Mesenchymal stem cell (in vitro differentiated cells and primary cell): ENCODE results near the gene KRTAP4-2.
"Not testable (repeated sequence)": the region's sequence is repeated elsewhere in the genome, so short reads cannot be mapped to it uniquely, and the experiment has no call there.

Source experiments
- DNase-seq: peaks from one replicate; pipeline ENCODE4 v3.0.0-alpha.2; 2013
- H2AFZ ChIP-seq: one replicate; pipeline ENCODE4 v1.6.1; 2013; ENCODE audit warnings: low read depth, mild to moderate bottlenecking, control low read depth, inconsistent platforms, low read length, moderate library complexity
- H2AK5ac ChIP-seq: 2 replicates; pipeline ENCODE4 v1.6.1; 2013; ENCODE audit warnings: low read length, moderate library complexity, mild to moderate bottlenecking, inconsistent platforms; ENCODE audit not compliant: severe bottlenecking
- H2BK120ac ChIP-seq: one replicate; pipeline ENCODE4 v1.6.1; 2013; ENCODE audit warnings: low read depth, mild to moderate bottlenecking, inconsistent platforms, low read length, moderate library complexity
- H2BK12ac ChIP-seq, 2 experiments: one replicate each; pipeline ENCODE4 v1.6.1; 2013; ENCODE audit warnings: inconsistent platforms in 2 of 2, low read length in 2 of 2, mild to moderate bottlenecking in 2 of 2, moderate library complexity in 2 of 2, control low read depth in 1 of 2
- H2BK15ac ChIP-seq: one replicate; pipeline ENCODE4 v1.6.1; 2013; ENCODE audit warnings: mild to moderate bottlenecking, low read depth, inconsistent platforms; ENCODE audit not compliant: poor library complexity, severe bottlenecking
- H2BK5ac ChIP-seq: 2 replicates; pipeline ENCODE4 v1.6.1; 2013; ENCODE audit warnings: low read depth, mild to moderate bottlenecking, low read length, control low read depth, inconsistent platforms; ENCODE audit not compliant: poor library complexity, severe bottlenecking
- H3K14ac ChIP-seq, 2 experiments: one replicate each; pipeline ENCODE4 v1.6.1; 2013; ENCODE audit warnings: inconsistent platforms in 2 of 2, low read length in 2 of 2, control low read depth in 1 of 2, mild to moderate bottlenecking in 1 of 2, moderate library complexity in 1 of 2
- H3K18ac ChIP-seq, 2 experiments: one replicate each; pipeline ENCODE4 v1.6.1; 2013; ENCODE audit warnings: inconsistent platforms in 2 of 2, low read length in 2 of 2, control low read depth in 1 of 2, low read depth in 1 of 2, mild to moderate bottlenecking in 1 of 2
- H3K23ac ChIP-seq, 2 experiments: one replicate each; pipeline ENCODE4 v1.6.1; 2013; ENCODE audit warnings: inconsistent platforms in 2 of 2, low read length in 2 of 2, mild to moderate bottlenecking in 2 of 2, moderate library complexity in 2 of 2, control low read depth in 1 of 2
- H3K27ac ChIP-seq: 2 replicates; pipeline ENCODE4 v1.5.1; 2013; ENCODE audit warnings: mild to moderate bottlenecking, moderate library complexity, low read length, control low read depth, inconsistent platforms; ENCODE audit not compliant: poor library complexity, severe bottlenecking
- H3K27me3 ChIP-seq, 2 experiments: 2 replicates each; pipeline versions ENCODE4 v1.6.1 to v1.7.0; 2013; ENCODE audit warnings: low read length in 2 of 2, mild to moderate bottlenecking in 2 of 2, moderate library complexity in 2 of 2, control low read depth in 1 of 2, inconsistent platforms in 1 of 2; ENCODE audit not compliant: control insufficient read depth in 1 of 2, insufficient read depth in 1 of 2
- H3K36me3 ChIP-seq, 2 experiments: 2 replicates each; pipeline versions ENCODE4 v1.6.1 to v1.7.0; 2013; ENCODE audit warnings: low read length in 2 of 2, control low read depth in 1 of 2, inconsistent platforms in 1 of 2, low read depth in 1 of 2, mild to moderate bottlenecking in 1 of 2; ENCODE audit not compliant: insufficient read depth in 2 of 2, control insufficient read depth in 1 of 2
- H3K4ac ChIP-seq, 2 experiments: one replicate each; pipeline ENCODE4 v1.6.1; 2013; ENCODE audit warnings: inconsistent platforms in 2 of 2, low read length in 2 of 2, mild to moderate bottlenecking in 2 of 2, moderate library complexity in 2 of 2, control low read depth in 1 of 2, low read depth in 1 of 2
- H3K4me1 ChIP-seq: 2 replicates; pipeline ENCODE4 v1.6.1; 2013; ENCODE audit warnings: low read depth, low read length, control low read depth; ENCODE audit not compliant: control insufficient read depth, insufficient read depth
- H3K4me2 ChIP-seq: 2 replicates; pipeline ENCODE4 v1.6.1; 2013; ENCODE audit warnings: low read length, mild to moderate bottlenecking, inconsistent platforms; ENCODE audit not compliant: poor library complexity, severe bottlenecking
- H3K4me3 ChIP-seq, 2 experiments: 2 replicates each; pipeline versions ENCODE4 v1.5.1 to v1.7.0; 2013; ENCODE audit warnings: low read length in 2 of 2, mild to moderate bottlenecking in 2 of 2, control low read depth in 1 of 2, low read depth in 1 of 2; ENCODE audit not compliant: insufficient read depth in 1 of 2
- H3K79me1 ChIP-seq: replicated peaks from 2 replicates; pipeline ENCODE4 v1.6.1; 2013; ENCODE audit warnings: mild to moderate bottlenecking, control low read depth, low read length, inconsistent platforms; ENCODE audit not compliant: poor library complexity, severe bottlenecking
- H3K9ac ChIP-seq: 2 replicates; pipeline ENCODE4 v1.7.0; 2013; ENCODE audit warnings: mild to moderate bottlenecking, low read length, moderate library complexity
- H3K9me3 ChIP-seq: 2 replicates; pipeline ENCODE4 v1.7.0; 2013; ENCODE audit warnings: mild to moderate bottlenecking, low read length; ENCODE audit not compliant: control insufficient read depth
- H4K8ac ChIP-seq: one replicate; pipeline ENCODE4 v1.6.1; 2013; ENCODE audit warnings: inconsistent platforms, mild to moderate bottlenecking, low read length, moderate library complexity
- H4K91ac ChIP-seq: one replicate; pipeline ENCODE4 v1.6.1; 2013; ENCODE audit warnings: mild to moderate bottlenecking, low read length, inconsistent platforms
- WGBS: methylation state at CpG from one replicate; pipeline ENCODE4 v1.1.7; 2013; ENCODE audit warnings: mixed read lengths; 5-methylcytosine and 5-hydroxymethylcytosine counted together

The KRTAP4-2 gene

GRCh38 chr17:41196068-41196467 is 18.0 kb upstream of the KRTAP4-2 start:
- Histone ChIP-seq H3K14ac (no peak overlapping the region), H3K4me1 (no peaks in the 10 kb centered on the region), H3K4me2 (no peak overlapping the region), H3K9ac (no peak overlapping the region), H3K27ac (no peak overlapping the region), H2AFZ (no peak overlapping the region), H2BK12ac (no peak overlapping the region), H2BK120ac (no peak overlapping the region), H4K91ac (no peak overlapping the region), H2AK5ac (no peak overlapping the region), H3K4me3 (no peak overlapping the region), H2BK5ac (no peak overlapping the region), H3K18ac (no peak overlapping the region), H3K79me1 (no peaks in the 10 kb centered on the region), H3K36me3 (no peaks in the 10 kb centered on the region), H3K23ac (no peak overlapping the region), H2BK15ac (no peak overlapping the region), H4K8ac (no peak overlapping the region), H3K4ac (no peak overlapping the region), H3K27me3 (no peaks in the 10 kb centered on the region), H3K9me3 (peaks cover 7% of the 10 kb centered on the region)
- no peak for DNase-seq
- 38% methylated on average over 1 of the region's 1 CpG for WGBS

GRCh38 chr17:41190328-41190727 is 12.3 kb upstream of the KRTAP4-2 start:
- Histone ChIP-seq H2BK15ac (no peak overlapping the region), H3K79me1 (no peaks in the 10 kb centered on the region), H4K91ac (no peak overlapping the region), H2AFZ (no peak overlapping the region), H2AK5ac (no peak overlapping the region), H3K4ac (no peak overlapping the region), H2BK5ac (no peak overlapping the region), H3K4me1 (peaks cover 6% of the 10 kb centered on the region), H3K36me3 (no peaks in the 10 kb centered on the region), H4K8ac (no peak overlapping the region), H3K18ac (no peak overlapping the region), H3K27ac (no peak overlapping the region), H2BK12ac (no peak overlapping the region), H3K27me3 (no peaks in the 10 kb centered on the region), H3K9me3 (no peaks in the 10 kb centered on the region), H3K14ac (no peak overlapping the region), H3K4me2 (no peak overlapping the region), H3K23ac (no peak overlapping the region), H3K4me3 (no peak overlapping the region), H2BK120ac (no peak overlapping the region), H3K9ac (no peak overlapping the region)
- WGBS = 85% methylated on average over 3 of the region's 3 CpGs
- no peak for DNase-seq

GRCh38 chr17:41189837-41190318 is 11.9 kb upstream of the KRTAP4-2 start, which contains the start of gene KRTAP9-1:
Gene KRTAP9-1, plus strand, starts transcription at chr17:41189887. Its CDS starts 0 bp downstream, at chr17:41189887.
- H3K4me1 ChIP-seq, H2AFZ ChIP-seq, H3K79me1 ChIP-seq, H2BK15ac ChIP-seq, H2BK120ac ChIP-seq, H3K23ac ChIP-seq, H3K27ac ChIP-seq, H3K14ac ChIP-seq, H2BK5ac ChIP-seq, H3K9ac ChIP-seq, H4K91ac ChIP-seq, H3K27me3 ChIP-seq, H3K4me2 ChIP-seq, H3K9me3 ChIP-seq, H3K4ac ChIP-seq, H3K4me3 ChIP-seq, H2AK5ac ChIP-seq, DNase-seq, H3K18ac ChIP-seq, H3K36me3 ChIP-seq, H4K8ac ChIP-seq, H2BK12ac ChIP-seq: not testable (repeated sequence)
- WGBS = 52% methylated on average over 1 of the region's 1 CpG

GRCh38 chr17:41186872-41187271 is 8.9 kb upstream of the KRTAP4-2 start:
- Histone ChIP-seq H3K9me3 (no peaks in the 10 kb centered on the region), H4K8ac (no peak overlapping the region), H2BK120ac (no peak overlapping the region), H3K79me1 (no peaks in the 10 kb centered on the region), H3K9ac (no peak overlapping the region), H4K91ac (no peak overlapping the region), H2BK5ac (no peak overlapping the region), H3K14ac (no peak overlapping the region), H3K27ac (no peak overlapping the region), H3K36me3 (no peaks in the 10 kb centered on the region), H2AFZ (no peak overlapping the region), H2BK15ac (no peak overlapping the region), H3K4me3 (no peak overlapping the region), H2AK5ac (no peak overlapping the region), H3K18ac (no peak overlapping the region), H3K4me1 (peaks cover 6% of the 10 kb centered on the region), H3K27me3 (no peaks in the 10 kb centered on the region), H2BK12ac (no peak overlapping the region), H3K4ac (no peak overlapping the region), H3K23ac (no peak overlapping the region), H3K4me2 (no peak overlapping the region)
- DNase-seq = no peak
- 93% methylated on average over 2 of the region's 2 CpGs for WGBS
